Body of pancreas (tissue), 4 donors: ENCODE measurements around the gene SETMAR. TPM values are rescaled to one million over a fixed set of nuclear protein-coding genes. Genes with fewer than 3 reads are reported as not detected.

Experiments
- ATAC-seq: fragments of 150-250 bp; one replicate; pipeline ENCODE4 v1.9.1; 2016
- DNase-seq, 4 donors: peaks; one replicate each; pipeline ENCODE4 v3.0.0-alpha.2; 2019
- H3K27ac ChIP-seq, 4 donors: fragments of 200-600 bp; sonication (generic); 1 replicate in 3 of 4; 2 replicates in 1 of 4; pipeline versions ENCODE4 v1.5.1 to v1.6.1; 2016 to 2019; ENCODE audit warnings: mild to moderate bottlenecking in 1 of 4, mixed read lengths in 1 of 4, moderate library complexity in 1 of 4
- H3K27me3 ChIP-seq, 2 donors: fragments of 200-600 bp; sonication (generic); one replicate each; pipeline ENCODE4 v1.6.0; 2016; ENCODE audit warnings: mild to moderate bottlenecking in 1 of 2
- H3K36me3 ChIP-seq, 2 donors: fragments of 200-600 bp; sonication (generic); replicated peaks in 1 of 2; 2 replicates each; pipeline ENCODE4 v1.5.1; 2016; ENCODE audit warnings: low read depth in 2 of 2; ENCODE audit not compliant: insufficient read depth in 1 of 2
- H3K4me1 ChIP-seq: fragments of 200-600 bp; sonication (generic); one replicate; pipeline ENCODE4 v1.6.0; 2016
- H3K4me3 ChIP-seq, 2 donors: fragments of 200-600 bp; sonication (generic); 1 replicate in 1 of 2; 2 replicates in 1 of 2; pipeline ENCODE4 v1.5.1; 2016 to 2019
- H3K9me3 ChIP-seq, 3 donors: fragments of 200-600 bp; sonication (generic); 1 replicate in 2 of 3; 2 replicates in 1 of 3; pipeline ENCODE4 v1.5.1; 2016
- CTCF ChIP-seq, 7 experiments: fragments of 450-650 bp in 4 of 7; fragments of 200-600 bp in 3 of 7; sonication (generic) in 3 of 7; IDR thresholded peaks; one replicate each; pipeline ENCODE4 v1.5.1; 2016 to 2019; ENCODE audit warnings: antibody characterized with exemption in 7 of 7
- POLR2A ChIP-seq, 3 donors: fragments of 450-650 bp; IDR thresholded peaks; one replicate each; pipeline ENCODE4 v1.6.1; 2016; ENCODE audit warnings: antibody characterized with exemption in 3 of 3, mild to moderate bottlenecking in 2 of 3
- WGBS, 2 donors: methylation state at CpG; one replicate each; pipeline ENCODE4 v1.1.5; 2017; 5-methylcytosine and 5-hydroxymethylcytosine counted together
- intact Hi-C: fragments of 100-400 bp; cut with DNase I; formaldehyde crosslinking; loops from one replicate; pipeline ENCODE4 v1.15.1; 2023
- total RNA-seq, 2 donors: library from RNA; depleted of rRNA; stranded (reverse); fragments of >200 nt; gene quantifications; one replicate each; pipeline ENCODE4 v1.1.0, GENCODE V29; 2016

Gene SETMAR
- total RNA-seq, 2 donors from 2014 or later: 14.5 to 27.0 TPM

GRCh38 chr3:4340411-4341335, 37.5 kb downstream of the SETMAR start:
- intact Hi-C loops: no loop called here
- 87 to 90% methylated on average over 6 of the region's 6 CpGs for WGBS, 2 donors
- H3K27me3 ChIP-seq: no peaks in the 10 kb centered on the region
- ATAC-seq (no peak), DNase-seq (no peak)
- no peak overlapping the region for H3K4me3 ChIP-seq
- no peaks in the 10 kb centered on the region for H3K36me3 ChIP-seq
- H3K9me3 ChIP-seq: no peaks in the 10 kb centered on the region
- no peak overlapping the region for H3K27ac ChIP-seq
- no peak for TF ChIP-seq CTCF (IDR thresholded peaks at IDR 0.05)
- TF ChIP-seq POLR2A (IDR thresholded peaks at IDR 0.05): no peak
- no peaks in the 10 kb centered on the region for H3K4me1 ChIP-seq

GRCh38 chr3:4341336-4341675, 38.1 kb downstream of the SETMAR start:
- intact Hi-C loops: no loop called here
- no peaks in the 10 kb centered on the region for H3K36me3 ChIP-seq
- DNase-seq (no peak), ATAC-seq (no peak)
- H3K27me3 ChIP-seq: no peaks in the 10 kb centered on the region
- H3K27ac ChIP-seq: no peak overlapping the region
- H3K4me1 ChIP-seq: no peaks in the 10 kb centered on the region
- no peak overlapping the region for H3K4me3 ChIP-seq
- no peak for TF ChIP-seq CTCF (IDR thresholded peaks at IDR 0.05)
- no peak for TF ChIP-seq POLR2A (IDR thresholded peaks at IDR 0.05)
- no peaks in the 10 kb centered on the region for H3K9me3 ChIP-seq

GRCh38 chr3:4343258-4343657, 40.1 kb downstream of the SETMAR start:
- TF ChIP-seq POLR2A (IDR thresholded peaks at IDR 0.05) (no peak), CTCF (IDR thresholded peaks at IDR 0.05) (no peak)
- intact Hi-C loops: no loop called here
- H3K27ac ChIP-seq: no peak overlapping the region

GRCh38 chr3:4350789-4351163, 47.6 kb downstream of the SETMAR start:
- Histone ChIP-seq H3K27ac (peak overlapping the region in 1 of 4 donors; percentile 39), H3K36me3 (no peaks in the 10 kb centered on the region), H3K4me1 (peaks cover 9% of the 10 kb centered on the region), H3K27me3 (no peaks in the 10 kb centered on the region), H3K9me3 (no peaks in the 10 kb centered on the region), H3K4me3 (no peak overlapping the region)
- TF ChIP-seq CTCF (IDR thresholded peaks at IDR 0.05): peak; percentile 55 to 95 (median 74)
- TF ChIP-seq POLR2A (IDR thresholded peaks at IDR 0.05): peak in 1 of 3 donors; percentile 25
- peak; percentile 37 to 67 (median 42) for DNase-seq
- ATAC-seq: peak; percentile 88
- intact Hi-C loops: no loop called here
- 1 to 3% methylated on average over 2 of the region's 2 CpGs for WGBS, 2 donors

More at GRCh38 chr3:4343258-4343657, 40.1 kb downstream of the SETMAR start:
- 89 to 93% methylated on average over 1 of the region's 1 CpG for WGBS, 2 donors
- ATAC-seq: no peak
- Histone ChIP-seq H3K4me1 (no peaks in the 10 kb centered on the region), H3K27me3 (no peaks in the 10 kb centered on the region), H3K9me3 (no peaks in the 10 kb centered on the region), H3K36me3 (no peaks in the 10 kb centered on the region), H3K4me3 (no peak overlapping the region)
- DNase-seq: no peak
